ENCODE data around the gene TPRG1. TPM values are rescaled to one million over a fixed set of nuclear protein-coding genes. Genes with fewer than 3 reads are reported as not detected.

Gene TPRG1
- total and polyA plus RNA-seq, 9 of the 15 experiments (the other 6 are each of a cell fraction or from before 2014, with no cell fraction given), result 0.01 TPM; not detected in 8

DNA sequence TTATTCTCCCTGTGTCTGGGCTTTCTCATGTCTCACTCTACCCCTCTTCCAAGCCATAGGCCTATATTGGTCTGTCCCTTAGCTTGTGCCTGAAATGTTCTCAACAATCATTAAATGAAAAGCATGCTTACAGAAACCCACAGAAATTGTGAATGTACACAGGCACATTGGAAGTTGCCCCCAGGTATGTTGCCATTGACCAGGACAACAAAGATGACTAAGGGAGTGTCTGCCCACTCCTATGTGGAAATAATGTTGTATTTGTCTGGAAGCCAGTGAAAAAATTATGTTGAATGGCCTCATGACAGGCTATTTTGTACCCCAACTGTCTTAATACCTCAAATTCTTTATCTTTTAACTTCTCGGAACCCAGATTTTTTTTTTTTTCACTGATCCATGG lies 102.0 kb downstream of the TPRG1 start (continued):
- TF ChIP-seq, protein P1, sequence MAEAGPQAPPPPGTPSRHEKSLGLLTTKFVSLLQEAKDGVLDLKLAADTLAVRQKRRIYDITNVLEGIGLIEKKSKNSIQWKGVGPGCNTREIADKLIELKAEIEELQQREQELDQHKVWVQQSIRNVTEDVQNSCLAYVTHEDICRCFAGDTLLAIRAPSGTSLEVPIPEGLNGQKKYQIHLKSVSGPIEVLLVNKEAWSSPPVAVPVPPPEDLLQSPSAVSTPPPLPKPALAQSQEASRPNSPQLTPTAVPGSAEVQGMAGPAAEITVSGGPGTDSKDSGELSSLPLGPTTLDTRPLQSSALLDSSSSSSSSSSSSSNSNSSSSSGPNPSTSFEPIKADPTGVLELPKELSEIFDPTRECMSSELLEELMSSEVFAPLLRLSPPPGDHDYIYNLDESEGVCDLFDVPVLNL (CRISPR knock-in tag; IDR thresholded peaks at IDR 0.05; ENCODE audit: low read depth), result no peak
- TF ChIP-seq CREB1 (IDR thresholded peaks at IDR 0.05) (no peak), CREB1 (CRISPR knock-in tag; IDR thresholded peaks at IDR 0.05) (no peak), MCM5 (IDR thresholded peaks at IDR 0.05; ENCODE audit: low read depth) (no peak), ZNF764 (CRISPR knock-in tag; IDR thresholded peaks at IDR 0.05; ENCODE audit: low read depth) (no peak), TCF3 (CRISPR knock-in tag; IDR thresholded peaks at IDR 0.05) (no peak)

DNA sequence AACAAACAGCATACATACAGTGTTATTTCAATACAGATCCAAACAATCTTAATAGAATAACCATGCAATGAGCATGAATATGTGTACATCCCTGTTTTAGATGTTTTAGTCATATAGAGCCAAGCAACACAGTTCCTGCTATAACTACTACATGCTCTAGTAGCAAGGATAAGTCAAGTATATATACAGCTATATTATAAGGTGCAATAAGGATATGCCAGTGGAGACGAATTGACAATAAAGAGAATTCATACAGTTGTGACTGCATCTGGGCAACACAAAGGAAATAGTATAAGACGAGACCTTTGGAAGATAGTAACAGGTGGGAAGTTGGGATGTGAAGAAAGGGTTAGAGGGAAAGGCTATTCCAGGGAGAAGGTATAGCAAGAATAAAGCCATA lies 103.4 kb downstream of the TPRG1 start:
- Histone ChIP-seq H3K27ac (ENCODE audit: extremely low read depth, low read depth, low read length) (no peak overlapping the region), H3K27me3 (ENCODE audit: control insufficient read depth in 2 of 2, insufficient read depth in 2 of 2, low read length in 2 of 2) (no peaks in the 10 kb centered on the region), H4K20me1 (replicated peaks; ENCODE audit: control insufficient read depth, insufficient read depth, low read length) (no peaks in the 10 kb centered on the region), H3K36me3 (ENCODE audit: control insufficient read depth, insufficient read depth, low read length) (no peaks in the 10 kb centered on the region), H2AFZ (ENCODE audit: low read depth, low read length) (no peak overlapping the region), H3K9me3 (replicated peaks; ENCODE audit: control insufficient read depth, insufficient read depth, low read depth, low read length) (no peaks in the 10 kb centered on the region), H3K79me2 (ENCODE audit: control insufficient read depth, insufficient read depth, low read length) (no peaks in the 10 kb centered on the region), H3K4me2 (ENCODE audit: insufficient read depth, low read length) (no peak overlapping the region), H3K4me3 (no peak overlapping the region), H3K4me1 (replicated peaks in 1 of 2; ENCODE audit: control insufficient read depth in 2 of 2, insufficient read depth in 2 of 2, low read length in 2 of 2) (no peaks in the 10 kb centered on the region), H3K9ac (ENCODE audit: insufficient read depth in 1 of 2, low read depth in 2 of 2, low read length in 2 of 2) (no peak overlapping the region), H3K9me1 (ENCODE audit: control insufficient read depth, insufficient read depth, low read length) (no peaks in the 10 kb centered on the region)
- in situ Hi-C loops (cut with MboI) (no loop called here), intact Hi-C loops (cut with micrococcal nuclease) (no loop called here)
- DNase-seq (ENCODE audit: extremely low read depth in 1 of 4, low spot score in 3 of 4) (no peak), ATAC-seq (no peak), FAIRE-seq (no peak)
- 3% methylated on average over 2 of the region's 2 CpGs for WGBS (ENCODE audit: insufficient coverage, low coverage, missing lambda C conversion rate)
- CTCF ChIA-PET (ENCODE audit: low intra/inter-chr PET ratio), result no interaction called here
- no TSS peak for BruUV-seq (replicated peaks)
- TF ChIP-seq RBM39 (optimal IDR thresholded peaks at IDR 0.05; ENCODE audit: low read depth, low read length) (no peak), SIRT6 (IDR thresholded peaks at IDR 0.05; ENCODE audit: low read depth, low read length) (no peak), EHMT2 (IDR thresholded peaks at IDR 0.05) (no peak)
- POLR2A ChIA-PET, result no interaction called here

Data from K562 (cell line).